ENCODE results near the gene MAMSTR.

MAMSTR gene

GRCh38 chr19:48670699-48671445, 48.7 kb downstream of the MAMSTR start:
- H3K36me3 ChIP-seq, result no peaks in the 10 kb centered on the region
- H3K27ac ChIP-seq, result peak overlapping the region; percentile 35; the same call in 1 of the 2 replicates
- no peaks in the 10 kb centered on the region for H4K20me1 ChIP-seq
- H3K9ac ChIP-seq, result no peak overlapping the region
- H3K27me3 ChIP-seq, result no peaks in the 10 kb centered on the region
- H3K4me2 ChIP-seq, result no peak overlapping the region
- no peak for TF ChIP-seq Cebpa-rat (IDR thresholded peaks at IDR 0.05)
- H3K4me1 ChIP-seq, result peaks cover 23% of the 10 kb centered on the region
- no peak overlapping the region for H3K4me3 ChIP-seq
- H3K9me3 ChIP-seq, result no peaks in the 10 kb centered on the region

- Histone ChIP-seq H3K4me1 (peaks cover 15% of the 10 kb centered on the region), H3K9me3 (no peaks in the 10 kb centered on the region), H3K4me2 (no peak overlapping the region), H3K36me3 (no peaks in the 10 kb centered on the region), H3K27ac (peak overlapping the region; percentile 35; the same call in 1 of the 2 replicates), H4K20me1 (no peaks in the 10 kb centered on the region), H3K27me3 (no peaks in the 10 kb centered on the region), H3K4me3 (no peak overlapping the region), H3K9ac (no peak overlapping the region)
- no peak for TF ChIP-seq Cebpa-rat (IDR thresholded peaks at IDR 0.05)
These were observed 49.4 kb downstream of the MAMSTR start for GRCh38 chr19:48669903-48670668.

- no peaks in the 10 kb centered on the region for H3K9me3 ChIP-seq
- H3K27ac ChIP-seq, result no peak overlapping the region
- no peak overlapping the region for H3K4me3 ChIP-seq
- no peaks in the 10 kb centered on the region for H4K20me1 ChIP-seq
- H3K4me2 ChIP-seq, result no peak overlapping the region
- TF ChIP-seq Cebpa-rat (IDR thresholded peaks at IDR 0.05), result no peak
- no peak overlapping the region for H3K9ac ChIP-seq
- H3K36me3 ChIP-seq, result no peaks in the 10 kb centered on the region
- H3K27me3 ChIP-seq, result no peaks in the 10 kb centered on the region
- H3K4me1 ChIP-seq, result peaks cover 7% of the 10 kb centered on the region; the same call in 1 of the 2 replicates
These were observed 50.8 kb downstream of the MAMSTR start for GRCh38 chr19:48668761-48669160.

- no peak overlapping the region for H3K4me2 ChIP-seq
- no peak overlapping the region for H3K9ac ChIP-seq
- no peaks in the 10 kb centered on the region for H3K36me3 ChIP-seq
- no peaks in the 10 kb centered on the region for H3K27me3 ChIP-seq
- TF ChIP-seq Cebpa-rat (IDR thresholded peaks at IDR 0.05), result no peak
- H3K9me3 ChIP-seq, result no peaks in the 10 kb centered on the region
- H3K4me1 ChIP-seq, result peaks cover 7% of the 10 kb centered on the region; the same call in 1 of the 2 replicates
- H3K4me3 ChIP-seq, result no peak overlapping the region
- no peaks in the 10 kb centered on the region for H4K20me1 ChIP-seq
- no peak overlapping the region for H3K27ac ChIP-seq
These were observed 51.2 kb downstream of the MAMSTR start for GRCh38 chr19:48668332-48668731.

DNA sequence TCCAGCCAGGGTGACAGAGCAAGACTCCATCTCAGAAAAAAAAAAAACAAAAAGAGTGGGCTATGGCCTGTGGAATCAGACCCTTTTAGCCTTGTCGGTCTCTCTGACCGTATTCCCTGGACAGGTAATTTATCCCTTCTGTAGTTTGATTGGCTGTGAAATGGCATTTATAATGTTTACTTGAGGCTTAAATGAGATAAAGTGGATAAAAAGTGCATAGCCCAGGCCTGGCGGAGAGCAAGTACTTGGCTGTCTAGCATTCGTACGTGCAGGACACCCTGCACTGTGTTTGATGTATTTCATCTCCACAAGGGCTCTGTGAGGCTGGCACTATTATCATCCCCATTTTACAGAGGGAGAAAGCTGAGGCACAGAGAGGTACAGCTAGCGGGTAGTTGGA, 53.7 kb downstream of the MAMSTR start:
- H3K36me3 ChIP-seq, result no peaks in the 10 kb centered on the region
- peaks cover 14% of the 10 kb centered on the region for H3K4me1 ChIP-seq
- H3K9me3 ChIP-seq, result no peaks in the 10 kb centered on the region
- H3K27ac ChIP-seq, result no peak overlapping the region
- H3K9ac ChIP-seq, result no peak overlapping the region
- H3K4me3 ChIP-seq, result no peak overlapping the region
- no peak overlapping the region for H3K4me2 ChIP-seq
- H4K20me1 ChIP-seq, result no peaks in the 10 kb centered on the region
- no peaks in the 10 kb centered on the region for H3K27me3 ChIP-seq
- TF ChIP-seq Cebpa-rat (IDR thresholded peaks at IDR 0.05), result no peak

DNA sequence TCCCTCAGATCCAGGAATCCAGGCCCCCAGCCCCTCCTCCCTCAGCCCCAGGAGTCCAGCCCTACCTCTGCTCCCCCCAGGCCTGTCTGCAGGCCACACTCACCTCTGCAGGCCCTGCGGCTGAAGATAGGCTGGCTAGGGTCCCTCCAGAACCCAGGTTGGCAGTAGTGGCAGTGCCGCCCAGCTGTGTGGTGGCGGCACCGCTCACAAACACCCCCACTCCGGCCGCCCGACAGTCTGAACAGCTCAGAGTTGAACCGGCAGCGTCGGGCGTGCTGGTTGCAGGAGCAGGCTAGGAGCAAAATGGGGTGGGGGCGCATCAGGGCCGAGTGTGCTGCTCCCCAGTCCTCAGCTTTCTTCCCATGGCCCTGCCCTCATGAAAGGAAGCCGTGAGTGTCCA, 55.0 kb downstream of the MAMSTR start:
- no peaks in the 10 kb centered on the region for H3K36me3 ChIP-seq
- no peak overlapping the region for H3K9ac ChIP-seq
- no peaks in the 10 kb centered on the region for H3K27me3 ChIP-seq
- H3K4me1 ChIP-seq, result peaks cover 21% of the 10 kb centered on the region
- H4K20me1 ChIP-seq, result no peaks in the 10 kb centered on the region
- TF ChIP-seq Cebpa-rat (IDR thresholded peaks at IDR 0.05), result no peak
- no peaks in the 10 kb centered on the region for H3K9me3 ChIP-seq
- H3K4me2 ChIP-seq, result no peak overlapping the region
- no peak overlapping the region for H3K27ac ChIP-seq
- no peak overlapping the region for H3K4me3 ChIP-seq

- Histone ChIP-seq H3K27me3 (no peaks in the 10 kb centered on the region), H3K4me2 (no peak overlapping the region), H3K4me3 (no peak overlapping the region), H3K9ac (no peak overlapping the region), H3K36me3 (no peaks in the 10 kb centered on the region), H3K4me1 (peaks cover 21% of the 10 kb centered on the region), H4K20me1 (no peaks in the 10 kb centered on the region), H3K9me3 (no peaks in the 10 kb centered on the region), H3K27ac (no peak overlapping the region)
- no peak for TF ChIP-seq Cebpa-rat (IDR thresholded peaks at IDR 0.05)
These were observed 55.9 kb downstream of the MAMSTR start for GRCh38 chr19:48663667-48664066.

Data from BLaER1 (cell line).